GM12878 (cell line): ENCODE measurements around the gene TMEM171. TPM values are rescaled to one million over a fixed set of nuclear protein-coding genes. Genes with fewer than 3 reads are reported as not detected.

ENCODE experiments used
- ATAC-seq: fragments of 200-7000 bp; cut with Tn5 transposase; 3 replicates; pipeline ENCODE4 v1.9.1; 2020; ENCODE audit warnings: mild to moderate bottlenecking, moderate library complexity
- BruUV-seq: library from RNA; stranded (reverse); fragments of 400-500 nt; replicated peaks from 2 replicates; lab custom pipeline; 2021; lab: Mats Ljungman, UMichigan
- CTCF ChIA-PET: fragments of 300-600 bp; sonication (Branson Sonifier 250); formaldehyde crosslinking; extraction: SDS; loops from one replicate; lab custom pipeline; 2021; ENCODE audit warnings: inconsistent platforms; lab: Yijun Ruan, JAX
- POLR2A ChIA-PET: fragments of 350-600 bp; formaldehyde crosslinking; extraction: SDS; loops from one replicate; lab custom pipeline; 2021; ENCODE audit warnings: inconsistent platforms; lab: Charles Lee
- RAD21 ChIA-PET: fragments of 300-600 bp; sonication (Branson Sonifier 250); formaldehyde crosslinking; loops from one replicate; lab custom pipeline; 2023; ENCODE audit warnings: antibody characterized with exemption; ENCODE audit not compliant: unreplicated experiment; lab: Charles Lee
- SMC1A ChIA-PET: fragments of 300-600 bp; sonication (Branson Sonifier 250); formaldehyde crosslinking; loops from one replicate; lab custom pipeline; 2023; ENCODE audit not compliant: unreplicated experiment, uncharacterized antibody; lab: Charles Lee
- DNase-seq: peaks from one replicate; pipeline ENCODE4 v3.0.0-alpha.2; 2011; ENCODE audit warnings: low read depth, low spot score
- FAIRE-seq: peaks from 3 replicates; lab custom pipeline; 2011; peaks lifted over from hg19 to GRCh38; lab: Jason Lieb, UNC
- H2AFZ ChIP-seq: 2 replicates; pipeline ENCODE4 v1.6.0; 2011; ENCODE audit warnings: low read depth, low read length, control low read depth; ENCODE audit not compliant: control insufficient read depth
- H3K27ac ChIP-seq: 2 replicates; pipeline ENCODE4 v1.5.1; 2011; ENCODE audit warnings: control low read depth; ENCODE audit not compliant: control insufficient read depth, insufficient read depth
- H3K27me3 ChIP-seq, 2 experiments: replicated peaks in 1 of 2; 2 replicates each; pipeline versions ENCODE4 v1.6.0 to v1.6.1; 2011; ENCODE audit warnings: low read length in 1 of 2; ENCODE audit not compliant: control insufficient read depth in 2 of 2, insufficient read depth in 2 of 2
- H3K36me3 ChIP-seq, 2 experiments: 2 replicates each; pipeline ENCODE4 v1.5.1; 2011; ENCODE audit warnings: low read length in 1 of 2; ENCODE audit not compliant: control insufficient read depth in 2 of 2, insufficient read depth in 2 of 2
- H3K4me1 ChIP-seq: 2 replicates; pipeline ENCODE4 v1.6.1; 2011; ENCODE audit warnings: mild to moderate bottlenecking, low read length, moderate library complexity, mixed read lengths; ENCODE audit not compliant: control insufficient read depth, insufficient read depth
- H3K4me2 ChIP-seq: 2 replicates; pipeline ENCODE4 v1.6.0; 2011; ENCODE audit warnings: control low read depth; ENCODE audit not compliant: control insufficient read depth, insufficient read depth
- H3K4me3 ChIP-seq: fragments of 200-600 bp; sonication (generic); 2 replicates; pipeline ENCODE4 v1.5.1; 2016
- H3K79me2 ChIP-seq: 2 replicates; pipeline ENCODE4 v1.6.0; 2011; ENCODE audit warnings: low read length; ENCODE audit not compliant: control insufficient read depth, insufficient read depth
- H3K9ac ChIP-seq: 2 replicates; pipeline ENCODE4 v1.8.0; 2011; ENCODE audit warnings: low read length, control low read depth, mixed read lengths; ENCODE audit not compliant: control insufficient read depth, insufficient read depth
- H3K9me3 ChIP-seq: replicated peaks from 3 replicates; pipeline ENCODE4 v1.5.1; 2011; ENCODE audit warnings: mild to moderate bottlenecking, low read length; ENCODE audit not compliant: control insufficient read depth, insufficient read depth
- H4K20me1 ChIP-seq: 2 replicates; pipeline ENCODE4 v1.6.0; 2011; ENCODE audit not compliant: control insufficient read depth, insufficient read depth
- ATF7 ChIP-seq: fragments of 450-650 bp; IDR thresholded peaks from 2 replicates; pipeline ENCODE4 v1.6.1; 2016; ENCODE audit warnings: low read depth, mild to moderate bottlenecking
- EGR1 ChIP-seq, 2 experiments: IDR thresholded peaks; 1 replicate in 1 of 2; 2 replicates in 1 of 2; pipeline ENCODE4 v1.6.1; 2011 to 2012; ENCODE audit warnings: low read depth in 2 of 2, low read length in 2 of 2, borderline replicate concordance in 1 of 2, mild to moderate bottlenecking in 1 of 2, moderate library complexity in 1 of 2
- EP300 ChIP-seq, 2 experiments: fragments of 150-350 bp in 1 of 2; IDR thresholded peaks; 2 replicates each; pipeline ENCODE4 v1.6.1; 2011 to 2012; ENCODE audit warnings: low read depth in 2 of 2, low read length in 2 of 2, borderline replicate concordance in 1 of 2, improper control_type of control experiment in 1 of 2, inconsistent platforms in 1 of 2; ENCODE audit not compliant: control insufficient read depth in 1 of 2
- HCFC1 ChIP-seq: fragments of 150-350 bp; IDR thresholded peaks from 2 replicates; pipeline ENCODE4 v1.6.1; 2014; ENCODE audit warnings: low read length
- HSF1 ChIP-seq: fragments of 150-350 bp; IDR thresholded peaks from 2 replicates; pipeline ENCODE4 v1.6.1; 2014; ENCODE audit warnings: mild to moderate bottlenecking, low read depth, low read length
- PAX5 ChIP-seq: IDR thresholded peaks from 2 replicates; pipeline ENCODE4 v1.6.1; 2011; ENCODE audit warnings: low read depth, low read length, borderline replicate concordance
- POLR2AphosphoS5 ChIP-seq: IDR thresholded peaks from 2 replicates; pipeline ENCODE4 v1.6.1; 2011; ENCODE audit warnings: mild to moderate bottlenecking, low read length, inconsistent platforms
- RCOR1 ChIP-seq: conservative IDR thresholded peaks from 2 replicates; pipeline ENCODE4 v1.6.1; 2012; ENCODE audit warnings: low read depth, low read length, improper control_type of control experiment
- RUNX3 ChIP-seq: IDR thresholded peaks from 2 replicates; pipeline ENCODE4 v1.6.1; 2012; ENCODE audit warnings: low read length, inconsistent platforms
- SIX5 ChIP-seq: IDR thresholded peaks from 2 replicates; pipeline ENCODE4 v1.6.1; 2011; ENCODE audit warnings: mild to moderate bottlenecking, low read depth, low read length, moderate library complexity; ENCODE audit not compliant: severe bottlenecking
- TCF7 ChIP-seq: IDR thresholded peaks from 2 replicates; pipeline ENCODE4 v1.6.1; 2014; ENCODE audit warnings: antibody characterized with exemption, borderline replicate concordance
- USF1 ChIP-seq: IDR thresholded peaks from 2 replicates; pipeline ENCODE4 v1.6.1; 2011; ENCODE audit warnings: borderline replicate concordance, low read depth, mild to moderate bottlenecking, moderate library complexity, mixed read lengths, low read length; ENCODE audit not compliant: insufficient read depth; ENCODE audit errors: extremely low read length
- ZSCAN29 ChIP-seq: fragments of 450-650 bp; IDR thresholded peaks from 2 replicates; pipeline ENCODE4 v1.6.1; 2017; ENCODE audit warnings: mild to moderate bottlenecking, moderate library complexity
- WGBS: methylation state at CpG from one replicate; pipeline ENCODE4 v1.1.6; 2016; ENCODE audit warnings: low lambda C conversion rate; ENCODE audit not compliant: insufficient replicate concordance, insufficient coverage; ENCODE audit errors: missing lambda C conversion rate; 5-methylcytosine and 5-hydroxymethylcytosine counted together
- in situ Hi-C: fragments of 300-500 bp; cut with MboI; formaldehyde crosslinking; loops from 9 replicates; pipeline ENCODE4 v1.14.3; 2018; ENCODE audit warnings: mixed read lengths
- intact Hi-C: fragments of 100-400 bp; cut with micrococcal nuclease; formaldehyde crosslinking; loops from one replicate; pipeline ENCODE4 v1.14.2; 2022; ENCODE audit not compliant: unreplicated experiment
- polyA plus RNA-seq, 11 experiments: library from polyadenylated mRNA; depleted of rRNA in 4 of 11; unstranded in 6 of 11; stranded (reverse) in 5 of 11; fragments of >200 nt; fragmentation: Nextera tagmentation in 4 of 11; fragmentation: Illumina TruSeq in 1 of 11; extraction: Ambion mirVana in 4 of 11; extraction: Trizol in 1 of 11; gene quantifications; 1 replicate in 1 of 11; 2 replicates in 10 of 11; pipeline versions ENCODE4 v1.2.1 to v1.2.3, GENCODE V29; 2011 to 2016; ENCODE audit warnings: inconsistent platforms in 2 of 11, missing spikeins in 2 of 11, low read depth in 1 of 11
- total RNA-seq, 4 experiments: library from RNA; depleted of rRNA in 3 of 4; stranded (reverse); fragments of >200 nt in 3 of 4; fragmentation: Illumina TruSeq in 1 of 4; extraction: Trizol in 1 of 4; gene quantifications; 2 replicates each; pipeline versions ENCODE4 v1.2.1 to v1.2.3, GENCODE V29; 2013 to 2021
- TF ChIP-seq, protein P1 (sequence below): fragments of 450-650 bp; conservative IDR thresholded peaks from 2 replicates; pipeline ENCODE4 v1.6.1; 2017; ENCODE audit warnings: mild to moderate bottlenecking, moderate library complexity

The TMEM171 gene
- total and polyA plus RNA-seq, 10 of the 15 experiments (the other 5 are each of a cell fraction or from before 2014, with no cell fraction given), result not detected

DNA sequence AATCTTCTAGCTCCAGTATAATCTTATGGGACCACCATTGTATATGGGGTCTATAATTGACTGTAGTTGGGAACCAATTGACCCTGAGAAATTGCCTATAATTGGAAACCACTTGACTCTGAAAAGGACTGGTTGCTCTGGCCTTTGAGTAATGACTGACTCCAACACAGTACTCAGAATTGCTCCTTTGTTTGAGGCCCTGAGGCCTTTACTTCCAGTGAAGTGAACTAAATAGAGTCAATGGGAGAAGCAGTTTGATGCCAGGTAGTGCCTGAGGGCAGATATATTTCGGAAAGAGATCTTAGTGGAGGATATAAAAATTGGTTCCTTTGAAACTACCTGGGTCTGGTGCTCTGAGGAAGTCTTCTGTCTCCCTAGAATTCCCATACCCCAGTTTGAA is 16.0 kb upstream of the TMEM171 start:
- no peak for TF ChIP-seq EGR1 (IDR thresholded peaks at IDR 0.05; ENCODE audit: borderline replicate concordance in 1 of 2, low read depth in 2 of 2, low read length in 2 of 2)
- TF ChIP-seq RUNX3, result no peak
- TF ChIP-seq ZSCAN29, result no peak
- no peak for TF ChIP-seq POLR2AphosphoS5
- TF ChIP-seq USF1, result no peak
- no peak for TF ChIP-seq TCF7
- no peak for TF ChIP-seq ATF7
- TF ChIP-seq, protein P1, sequence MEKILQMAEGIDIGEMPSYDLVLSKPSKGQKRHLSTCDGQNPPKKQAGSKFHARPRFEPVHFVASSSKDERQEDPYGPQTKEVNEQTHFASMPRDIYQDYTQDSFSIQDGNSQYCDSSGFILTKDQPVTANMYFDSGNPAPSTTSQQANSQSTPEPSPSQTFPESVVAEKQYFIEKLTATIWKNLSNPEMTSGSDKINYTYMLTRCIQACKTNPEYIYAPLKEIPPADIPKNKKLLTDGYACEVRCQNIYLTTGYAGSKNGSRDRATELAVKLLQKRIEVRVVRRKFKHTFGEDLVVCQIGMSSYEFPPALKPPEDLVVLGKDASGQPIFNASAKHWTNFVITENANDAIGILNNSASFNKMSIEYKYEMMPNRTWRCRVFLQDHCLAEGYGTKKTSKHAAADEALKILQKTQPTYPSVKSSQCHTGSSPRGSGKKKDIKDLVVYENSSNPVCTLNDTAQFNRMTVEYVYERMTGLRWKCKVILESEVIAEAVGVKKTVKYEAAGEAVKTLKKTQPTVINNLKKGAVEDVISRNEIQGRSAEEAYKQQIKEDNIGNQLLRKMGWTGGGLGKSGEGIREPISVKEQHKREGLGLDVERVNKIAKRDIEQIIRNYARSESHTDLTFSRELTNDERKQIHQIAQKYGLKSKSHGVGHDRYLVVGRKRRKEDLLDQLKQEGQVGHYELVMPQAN, result no peak
- no peak for TF ChIP-seq HCFC1
- no peak for TF ChIP-seq HSF1
- no peak for TF ChIP-seq SIX5
- no peak for TF ChIP-seq EP300 (IDR thresholded peaks at IDR 0.05; ENCODE audit: borderline replicate concordance in 1 of 2, control insufficient read depth in 1 of 2, low read depth in 2 of 2, low read length in 2 of 2)
- TF ChIP-seq PAX5, result no peak
- no peak for TF ChIP-seq RCOR1
- BruUV-seq, result no TSS peak
- DNase-seq (no peak), ATAC-seq (no peak), FAIRE-seq (no peak)
- in situ Hi-C loops (no loop called here), intact Hi-C loops (no loop called here)
- Histone ChIP-seq H3K27me3 (no peaks in the 10 kb centered on the region), H3K4me1 (no peaks in the 10 kb centered on the region), H3K79me2 (no peaks in the 10 kb centered on the region), H3K9ac (no peak overlapping the region), H3K4me2 (no peak overlapping the region), H3K9me3 (no peaks in the 10 kb centered on the region), H3K36me3 (no peaks in the 10 kb centered on the region), H2AFZ (no peak overlapping the region), H3K4me3 (no peak overlapping the region), H3K27ac (no peak overlapping the region), H4K20me1 (no peaks in the 10 kb centered on the region)
- ChIA-PET CTCF (no interaction called here), SMC1A (no interaction called here), POLR2A (no interaction called here), RAD21 (no interaction called here)
- 0% methylated on average over 1 of the region's 1 CpG for WGBS
